ENCODE results near the gene SUGCT. TPM values are rescaled to one million over a fixed set of nuclear protein-coding genes. Genes with fewer than 3 reads are reported as not detected.
"Not testable (repeated sequence)": the region's sequence is repeated elsewhere in the genome, so short reads cannot be mapped to it uniquely, and the experiment has no call there.

SUGCT gene
- total RNA-seq, 1 experiment from 2014 or later: 1.5 TPM

DNA sequence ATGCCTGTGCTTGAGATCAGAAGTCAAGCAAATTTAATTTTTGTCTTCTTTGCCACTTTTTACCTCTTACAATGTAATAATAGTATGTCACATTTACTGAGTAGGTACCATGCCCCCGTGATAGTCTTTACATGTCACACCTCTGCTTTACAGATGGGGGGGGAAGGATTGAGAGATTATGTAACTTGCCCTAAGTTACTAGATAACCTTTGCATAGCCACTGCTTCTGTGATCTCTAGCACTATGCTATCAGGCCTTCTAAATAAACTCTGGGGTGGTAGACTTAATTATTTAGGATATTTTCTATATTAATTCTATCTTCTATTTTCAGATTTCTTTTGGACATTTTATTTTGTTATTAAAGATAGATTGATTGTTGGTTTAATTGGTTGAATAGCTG, 514.4 kb downstream of the SUGCT start:
- no peak overlapping the region for H3K27ac ChIP-seq (ENCODE audit: low read depth, low read length, poor library complexity, severe bottlenecking)
- H3K4me1 ChIP-seq (ENCODE audit: insufficient read depth, low read length, poor library complexity, severe bottlenecking): no peaks in the 10 kb centered on the region
- POLR2A ChIA-PET (ENCODE audit: low non-redundant PET): no interaction called here
- DNase-seq (ENCODE audit: low spot score): no peak
- CTCF ChIA-PET: no interaction called here
- intact Hi-C loops (cut with micrococcal nuclease; ENCODE audit: unreplicated experiment): no loop called here
- H3K27me3 ChIP-seq (replicated peaks; ENCODE audit: insufficient read depth, low read depth, low read length, poor library complexity): no peaks in the 10 kb centered on the region
- H3K36me3 ChIP-seq (ENCODE audit: insufficient read depth, low read length, poor library complexity, severe bottlenecking): no peaks in the 10 kb centered on the region
- no TSS peak for BruUV-seq (replicated peaks)
- no peak overlapping the region for H3K4me3 ChIP-seq (ENCODE audit: low read depth, low read length, poor library complexity, severe bottlenecking)
- TF ChIP-seq, protein P1, sequence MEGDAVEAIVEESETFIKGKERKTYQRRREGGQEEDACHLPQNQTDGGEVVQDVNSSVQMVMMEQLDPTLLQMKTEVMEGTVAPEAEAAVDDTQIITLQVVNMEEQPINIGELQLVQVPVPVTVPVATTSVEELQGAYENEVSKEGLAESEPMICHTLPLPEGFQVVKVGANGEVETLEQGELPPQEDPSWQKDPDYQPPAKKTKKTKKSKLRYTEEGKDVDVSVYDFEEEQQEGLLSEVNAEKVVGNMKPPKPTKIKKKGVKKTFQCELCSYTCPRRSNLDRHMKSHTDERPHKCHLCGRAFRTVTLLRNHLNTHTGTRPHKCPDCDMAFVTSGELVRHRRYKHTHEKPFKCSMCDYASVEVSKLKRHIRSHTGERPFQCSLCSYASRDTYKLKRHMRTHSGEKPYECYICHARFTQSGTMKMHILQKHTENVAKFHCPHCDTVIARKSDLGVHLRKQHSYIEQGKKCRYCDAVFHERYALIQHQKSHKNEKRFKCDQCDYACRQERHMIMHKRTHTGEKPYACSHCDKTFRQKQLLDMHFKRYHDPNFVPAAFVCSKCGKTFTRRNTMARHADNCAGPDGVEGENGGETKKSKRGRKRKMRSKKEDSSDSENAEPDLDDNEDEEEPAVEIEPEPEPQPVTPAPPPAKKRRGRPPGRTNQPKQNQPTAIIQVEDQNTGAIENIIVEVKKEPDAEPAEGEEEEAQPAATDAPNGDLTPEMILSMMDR (conservative IDR thresholded peaks at IDR 0.05; ENCODE audit: low read depth, low read length): no peak
- TF ChIP-seq EZH2 (IDR thresholded peaks at IDR 0.05; ENCODE audit: borderline replicate concordance, low read depth, low read length, poor library complexity, severe bottlenecking): no peak
- no peaks in the 10 kb centered on the region for H3K9me3 ChIP-seq (ENCODE audit: low read depth, low read length, poor library complexity, severe bottlenecking)

DNA sequence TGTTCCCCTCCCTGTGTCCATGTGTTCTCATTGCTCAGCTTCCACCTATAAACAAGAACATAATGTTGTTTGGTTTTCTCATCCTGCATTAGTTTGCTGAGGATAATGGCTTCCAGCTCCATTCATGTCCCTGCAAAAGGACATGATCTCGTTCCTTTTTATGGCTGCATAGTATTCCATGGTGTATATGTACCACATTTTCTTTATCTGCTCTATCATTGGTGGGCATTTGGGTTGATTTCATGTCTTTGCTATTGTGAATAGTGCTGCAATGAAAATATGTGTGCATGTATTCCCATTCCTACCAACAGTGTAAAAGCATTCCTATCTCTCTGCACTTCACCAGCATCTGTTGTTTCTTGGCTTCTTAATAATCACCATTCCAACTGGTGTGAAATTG, 516.1 kb downstream of the SUGCT start:
- H3K27me3 ChIP-seq (replicated peaks; ENCODE audit: insufficient read depth, low read depth, low read length, poor library complexity); H3K4me3 ChIP-seq (ENCODE audit: low read depth, low read length, poor library complexity, severe bottlenecking); DNase-seq (ENCODE audit: low spot score); CTCF ChIA-PET; POLR2A ChIA-PET (ENCODE audit: low non-redundant PET); BruUV-seq (replicated peaks); H3K9me3 ChIP-seq (ENCODE audit: low read depth, low read length, poor library complexity, severe bottlenecking); H3K36me3 ChIP-seq (ENCODE audit: insufficient read depth, low read length, poor library complexity, severe bottlenecking); H3K4me1 ChIP-seq (ENCODE audit: insufficient read depth, low read length, poor library complexity, severe bottlenecking); intact Hi-C loops (cut with micrococcal nuclease; ENCODE audit: unreplicated experiment): not testable (repeated sequence)
- H3K27ac ChIP-seq (ENCODE audit: low read depth, low read length, poor library complexity, severe bottlenecking): peak overlapping the region; percentile 18

GRCh38 chr7:40654171-40654570, 519.4 kb downstream of the SUGCT start:
- BruUV-seq (replicated peaks): no TSS peak
- intact Hi-C loops (cut with micrococcal nuclease; ENCODE audit: unreplicated experiment): no loop called here
- CTCF ChIA-PET: no interaction called here
- H3K9me3 ChIP-seq (ENCODE audit: low read depth, low read length, poor library complexity, severe bottlenecking): no peaks in the 10 kb centered on the region
- no peak for TF ChIP-seq EZH2 (IDR thresholded peaks at IDR 0.05; ENCODE audit: borderline replicate concordance, low read depth, low read length, poor library complexity, severe bottlenecking)
- TF ChIP-seq, protein P1 (conservative IDR thresholded peaks at IDR 0.05; ENCODE audit: low read depth, low read length): no peak
- no peaks in the 10 kb centered on the region for H3K4me1 ChIP-seq (ENCODE audit: insufficient read depth, low read length, poor library complexity, severe bottlenecking)
- no peaks in the 10 kb centered on the region for H3K36me3 ChIP-seq (ENCODE audit: insufficient read depth, low read length, poor library complexity, severe bottlenecking)
- POLR2A ChIA-PET (ENCODE audit: low non-redundant PET): no interaction called here
- H3K27ac ChIP-seq (ENCODE audit: low read depth, low read length, poor library complexity, severe bottlenecking): no peak overlapping the region
- no peaks in the 10 kb centered on the region for H3K27me3 ChIP-seq (replicated peaks; ENCODE audit: insufficient read depth, low read depth, low read length, poor library complexity)
- no peak for DNase-seq (ENCODE audit: low spot score)
- H3K4me3 ChIP-seq (ENCODE audit: low read depth, low read length, poor library complexity, severe bottlenecking): no peak overlapping the region

DNA sequence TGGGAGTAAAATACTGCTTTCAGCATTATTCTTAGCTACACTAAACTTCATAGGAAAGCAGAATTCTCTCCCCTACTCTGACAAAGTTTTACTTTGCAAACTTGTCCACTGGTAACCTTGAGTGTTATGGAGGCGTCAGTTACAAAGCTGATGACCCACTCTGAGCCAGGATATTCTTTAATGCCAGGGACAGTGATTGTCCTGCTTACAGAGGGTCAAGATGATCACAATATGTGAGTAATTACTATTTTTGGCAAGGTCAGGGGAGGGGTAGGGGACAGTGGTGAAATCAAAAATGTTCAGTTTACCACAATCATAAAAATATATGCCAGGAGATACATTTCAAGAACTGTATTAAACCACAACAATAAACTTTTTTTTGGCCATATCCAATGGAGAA, 520.6 kb downstream of the SUGCT start:
- CTCF ChIA-PET: no interaction called here
- intact Hi-C loops (cut with micrococcal nuclease; ENCODE audit: unreplicated experiment): no loop called here

More for the DNA sequence above, 520.6 kb downstream of the SUGCT start:
- no peak for TF ChIP-seq EZH2 (IDR thresholded peaks at IDR 0.05; ENCODE audit: borderline replicate concordance, low read depth, low read length, poor library complexity, severe bottlenecking)
- no peak for DNase-seq (ENCODE audit: low spot score)
- no TSS peak for BruUV-seq (replicated peaks)
- Histone ChIP-seq H3K27ac (ENCODE audit: low read depth, low read length, poor library complexity, severe bottlenecking) (no peak overlapping the region), H3K27me3 (replicated peaks; ENCODE audit: insufficient read depth, low read depth, low read length, poor library complexity) (no peaks in the 10 kb centered on the region), H3K4me3 (ENCODE audit: low read depth, low read length, poor library complexity, severe bottlenecking) (no peak overlapping the region), H3K9me3 (ENCODE audit: low read depth, low read length, poor library complexity, severe bottlenecking) (no peaks in the 10 kb centered on the region), H3K36me3 (ENCODE audit: insufficient read depth, low read length, poor library complexity, severe bottlenecking) (no peaks in the 10 kb centered on the region), H3K4me1 (ENCODE audit: insufficient read depth, low read length, poor library complexity, severe bottlenecking) (no peaks in the 10 kb centered on the region)
- POLR2A ChIA-PET (ENCODE audit: low non-redundant PET): no interaction called here

All from A673 (cell line).